ENCODE data around the gene RSPH10B.
"Not testable (repeated sequence)": the region's sequence is repeated elsewhere in the genome, so short reads cannot be mapped to it uniquely, and the experiment has no call there.

DNA sequence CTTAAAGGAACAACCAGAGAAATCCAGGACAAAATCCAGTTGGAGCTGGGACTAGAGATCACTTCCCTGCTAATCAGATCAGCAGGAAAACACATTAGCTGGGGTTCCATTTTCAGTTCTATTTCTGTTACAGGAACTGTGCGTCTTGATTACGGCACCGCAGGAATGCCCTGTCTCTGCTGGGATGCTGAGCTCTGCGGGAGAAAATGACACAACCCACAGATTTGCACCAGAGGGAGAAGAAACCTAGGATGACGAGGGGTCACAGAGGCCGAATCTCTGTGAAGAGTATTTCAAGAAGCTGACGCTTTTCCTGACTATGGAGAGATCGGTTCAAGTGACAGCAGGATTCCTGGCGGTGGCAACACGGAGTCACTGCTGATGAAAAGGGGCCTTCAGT lies 40.2 kb downstream of the RSPH10B start:
- TF ChIP-seq, protein P1, sequence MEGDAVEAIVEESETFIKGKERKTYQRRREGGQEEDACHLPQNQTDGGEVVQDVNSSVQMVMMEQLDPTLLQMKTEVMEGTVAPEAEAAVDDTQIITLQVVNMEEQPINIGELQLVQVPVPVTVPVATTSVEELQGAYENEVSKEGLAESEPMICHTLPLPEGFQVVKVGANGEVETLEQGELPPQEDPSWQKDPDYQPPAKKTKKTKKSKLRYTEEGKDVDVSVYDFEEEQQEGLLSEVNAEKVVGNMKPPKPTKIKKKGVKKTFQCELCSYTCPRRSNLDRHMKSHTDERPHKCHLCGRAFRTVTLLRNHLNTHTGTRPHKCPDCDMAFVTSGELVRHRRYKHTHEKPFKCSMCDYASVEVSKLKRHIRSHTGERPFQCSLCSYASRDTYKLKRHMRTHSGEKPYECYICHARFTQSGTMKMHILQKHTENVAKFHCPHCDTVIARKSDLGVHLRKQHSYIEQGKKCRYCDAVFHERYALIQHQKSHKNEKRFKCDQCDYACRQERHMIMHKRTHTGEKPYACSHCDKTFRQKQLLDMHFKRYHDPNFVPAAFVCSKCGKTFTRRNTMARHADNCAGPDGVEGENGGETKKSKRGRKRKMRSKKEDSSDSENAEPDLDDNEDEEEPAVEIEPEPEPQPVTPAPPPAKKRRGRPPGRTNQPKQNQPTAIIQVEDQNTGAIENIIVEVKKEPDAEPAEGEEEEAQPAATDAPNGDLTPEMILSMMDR (IDR thresholded peaks at IDR 0.05; ENCODE audit: insufficient read depth, low read length, poor library complexity, severe bottlenecking), result not testable (repeated sequence)
- not testable (repeated sequence) for TF ChIP-seq EZH2phosphoT487 (conservative IDR thresholded peaks at IDR 0.05; ENCODE audit: low read length)
